Amygdala (tissue), 56 donors: ENCODE results near the gene SORBS2.
A peak's percentile ranks its signal among the peaks of the same experiment; 100 is the strongest.

Experiments used
- DNase-seq, 56 donors: peaks; one replicate each; lab custom pipeline; 2025; lab: John Stamatoyannopoulos, UW

The SORBS2 gene

GRCh38 chr4:185608185-185608584 lies 203.8 kb downstream of the SORBS2 start:
- DNase-seq = no peak

DNA sequence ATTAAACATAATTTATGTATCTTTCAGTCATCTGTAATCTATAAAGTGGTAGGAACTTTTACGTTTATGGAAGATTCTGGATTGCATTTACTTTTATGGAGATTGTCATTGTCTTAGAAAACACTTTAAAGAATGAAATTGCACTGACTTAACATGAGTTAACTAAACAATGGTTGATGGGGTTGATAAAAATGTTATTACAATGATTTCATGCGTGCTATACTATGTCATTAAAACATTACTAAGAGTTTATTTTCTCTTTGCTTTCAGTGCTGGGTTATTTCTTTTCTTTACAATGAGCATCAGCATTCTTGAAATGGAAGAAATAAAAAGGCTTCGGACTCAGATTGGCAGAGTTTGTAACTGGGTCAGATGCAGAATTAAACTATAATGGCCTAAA lies 209.6 kb downstream of the SORBS2 start:
- no peak for DNase-seq

- DNase-seq = no peak
Measured at GRCh38 chr4:185600801-185601434, 211.1 kb downstream of the SORBS2 start.

DNA sequence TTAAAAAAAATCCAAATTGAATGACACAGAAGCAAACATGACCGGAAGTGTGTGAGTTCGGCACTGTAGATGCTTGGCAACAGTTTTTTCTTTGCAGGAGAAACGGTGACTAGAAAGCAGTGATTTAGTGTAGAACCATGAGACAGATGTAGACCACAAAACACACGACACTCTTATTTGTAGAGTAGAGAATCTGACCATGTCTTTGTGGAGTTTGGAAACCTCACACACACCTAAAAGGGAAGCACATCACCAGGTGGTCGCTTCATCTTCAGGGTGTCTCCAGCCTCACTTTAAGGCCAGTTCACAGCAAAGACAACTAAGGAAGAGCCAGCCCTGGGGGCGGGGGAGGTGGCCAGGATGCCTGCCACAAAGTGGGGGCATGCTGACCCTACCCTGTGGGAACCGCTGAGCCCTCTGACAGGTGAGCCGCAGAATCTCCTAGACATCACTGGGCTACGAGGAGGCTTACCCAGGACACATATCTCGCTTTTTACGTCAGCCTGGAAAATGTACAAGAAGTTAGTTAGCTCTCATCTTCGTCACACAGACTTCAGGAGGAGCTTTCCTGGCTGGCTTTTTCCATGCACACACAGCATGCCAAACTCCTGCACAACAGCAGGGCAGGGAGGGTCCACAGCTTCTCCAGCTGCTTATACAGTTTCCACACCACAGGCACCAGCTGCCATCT lies 212.3 kb downstream of the SORBS2 start:
- no peak for DNase-seq

DNA sequence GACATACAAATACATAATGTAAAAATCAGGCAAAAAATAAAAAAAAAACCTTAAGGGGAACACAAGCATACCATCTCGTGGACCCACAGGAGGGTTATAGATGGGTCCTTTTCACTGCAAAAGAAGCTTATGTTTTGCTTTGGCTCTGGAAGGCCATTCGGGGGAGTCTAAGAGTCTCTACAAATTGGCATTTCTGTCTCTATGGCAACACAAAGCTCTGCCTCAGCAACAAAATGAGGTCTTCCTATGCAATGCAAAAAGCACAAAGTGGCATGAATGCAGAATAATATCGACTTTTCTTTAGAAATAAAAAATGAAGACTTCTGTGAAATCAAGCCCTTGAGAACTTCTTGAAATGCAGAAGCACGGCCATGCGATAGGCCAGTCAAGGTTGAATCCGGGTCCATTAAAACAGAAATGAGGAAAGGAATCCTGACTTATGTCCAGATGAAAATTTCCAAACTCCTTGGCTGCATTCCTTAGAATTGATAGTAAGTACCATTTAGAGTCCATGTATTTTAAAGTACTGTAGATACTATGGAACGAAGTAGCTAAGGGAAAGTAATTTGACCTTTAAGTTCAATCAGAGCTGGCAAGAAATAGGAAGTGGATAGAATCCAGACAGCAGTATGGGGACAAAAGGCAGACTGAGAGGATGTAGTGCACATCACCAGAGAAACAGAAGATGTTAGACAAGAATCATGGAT lies 213.0 kb downstream of the SORBS2 start:
- no peak for DNase-seq

DNA sequence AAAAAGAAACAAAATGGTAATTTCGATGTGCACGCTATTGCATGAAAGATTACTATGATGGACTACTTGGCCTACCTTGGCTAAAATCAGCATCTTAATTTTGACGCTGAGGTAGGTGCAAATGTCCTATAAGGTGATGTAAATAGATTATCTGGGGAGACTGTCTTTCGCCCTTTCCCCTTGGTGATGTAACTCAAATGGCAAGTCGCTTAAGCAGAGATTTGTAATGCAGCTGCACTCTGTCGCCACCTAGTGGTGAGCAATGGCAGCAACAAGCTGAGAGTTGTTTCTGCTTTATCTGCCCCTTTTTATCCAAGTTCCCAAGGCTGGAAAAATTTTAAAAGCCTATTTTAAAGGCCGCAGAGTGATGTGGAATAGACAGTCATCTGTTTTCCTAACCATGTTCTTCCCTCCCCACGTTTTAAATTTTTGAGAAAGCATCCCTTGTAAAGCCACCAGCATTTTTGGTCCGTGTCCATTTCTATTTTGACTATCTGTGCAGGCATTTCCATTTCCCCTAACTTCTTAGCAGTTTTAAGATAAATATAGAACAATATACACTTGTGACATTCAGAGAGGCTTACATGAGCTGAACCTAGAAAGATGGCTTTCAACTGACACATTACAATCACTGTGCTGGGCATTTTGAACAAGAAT lies 214.3 kb downstream of the SORBS2 start:
- DNase-seq = peak in 49 of 56 donors; percentile 3 to 85 (median 44)

- DNase-seq = no peak
Measured at GRCh38 chr4:185592845-185593488, 219.0 kb downstream of the SORBS2 start.

DNA sequence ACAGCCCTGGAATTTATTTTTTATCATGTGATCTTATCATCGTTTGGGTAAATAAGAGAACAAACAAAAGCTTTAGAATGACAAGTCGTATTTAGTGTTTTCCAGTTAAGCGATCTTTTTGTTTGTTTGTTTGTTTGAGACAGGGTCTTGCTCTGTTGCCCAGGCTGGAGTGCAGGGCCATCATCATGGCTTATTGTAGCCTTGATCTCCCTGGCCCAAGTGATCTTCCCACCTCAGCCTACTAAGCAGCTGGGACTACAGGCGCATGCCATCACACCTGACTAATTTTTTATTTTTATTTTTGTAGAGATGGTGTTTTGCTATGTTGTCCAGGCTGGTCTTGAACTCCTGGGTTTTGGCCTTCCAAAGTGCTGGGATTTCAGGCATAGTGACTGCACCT lies 219.6 kb downstream of the SORBS2 start:
- DNase-seq = no peak

DNA sequence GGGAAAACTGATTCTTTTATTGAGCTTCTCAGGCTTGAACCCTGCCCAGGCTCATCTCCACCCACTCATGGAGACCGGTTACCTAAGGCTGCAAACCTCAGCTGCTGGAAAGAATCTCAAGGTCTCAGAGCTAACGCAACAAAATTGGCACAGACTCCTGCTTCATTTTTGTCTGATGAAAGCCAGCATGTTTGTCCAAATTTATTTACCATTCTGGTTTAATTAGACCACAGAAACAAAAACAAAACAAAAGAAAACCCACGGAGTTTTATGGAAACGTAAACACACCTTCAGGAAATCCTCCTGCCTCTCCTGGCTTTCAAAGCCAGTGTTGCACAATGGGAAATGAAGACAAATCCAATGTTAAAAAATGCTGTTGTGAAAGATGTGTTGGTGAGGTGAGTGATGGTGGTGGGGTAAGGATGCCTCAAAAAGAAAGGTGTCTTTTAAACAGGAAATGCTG lies 220.3 kb downstream of the SORBS2 start:
- DNase-seq = no peak

DNA sequence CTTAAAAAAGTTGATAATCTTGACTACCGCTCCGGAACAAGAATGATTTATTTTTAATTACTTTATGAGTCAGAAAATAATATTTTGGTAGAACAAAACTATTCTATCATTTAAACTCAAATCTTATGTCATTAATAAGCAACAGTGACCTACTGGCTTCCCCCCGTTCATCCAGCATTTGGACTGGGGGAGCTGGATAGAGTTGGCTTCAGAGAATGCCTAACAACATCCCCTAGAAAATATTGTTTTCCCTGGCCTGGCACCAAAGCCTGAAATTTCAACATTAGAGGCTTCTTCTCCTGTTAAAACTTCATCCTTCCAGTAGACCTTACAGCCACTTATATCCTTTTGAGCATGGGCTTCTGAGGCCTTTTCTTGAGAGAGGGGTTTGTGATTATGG lies 221.0 kb downstream of the SORBS2 start:
- DNase-seq = no peak

DNA sequence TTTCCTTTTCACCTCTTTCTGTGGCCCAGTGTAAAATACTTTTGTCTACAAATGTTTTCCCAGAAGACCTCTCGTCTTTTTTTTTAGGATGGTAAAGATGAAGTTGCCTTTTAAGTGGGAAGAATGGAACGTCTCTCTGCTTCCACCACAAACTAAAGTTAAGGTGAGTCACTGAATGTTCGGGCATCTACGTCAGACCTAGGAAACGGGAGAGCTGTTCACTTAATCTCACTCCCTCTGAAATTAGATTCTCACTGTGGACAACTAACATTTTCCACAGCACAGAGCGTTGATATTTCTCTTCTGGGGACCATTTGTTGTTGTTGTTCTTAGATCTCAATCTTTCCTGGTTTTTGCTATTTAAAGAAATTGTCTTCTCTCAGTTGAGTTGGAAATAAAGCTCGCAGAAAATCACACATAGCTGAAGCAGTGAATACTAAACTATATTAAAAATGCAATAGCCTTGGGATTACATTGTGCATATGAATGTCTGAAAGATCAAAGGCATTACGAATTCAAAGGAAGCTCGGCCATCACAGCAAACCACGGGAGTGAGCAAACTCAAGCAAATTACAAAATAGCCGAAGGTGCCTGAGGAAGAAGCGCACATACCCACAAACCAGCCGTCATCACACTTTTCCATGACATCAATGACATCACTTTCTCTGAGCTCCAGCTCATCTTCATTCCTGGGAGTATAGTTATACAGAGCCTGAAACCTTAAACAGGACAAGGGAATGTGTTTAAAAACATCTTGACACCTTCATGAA lies 222.7 kb downstream of the SORBS2 start:
- no peak for DNase-seq

DNA sequence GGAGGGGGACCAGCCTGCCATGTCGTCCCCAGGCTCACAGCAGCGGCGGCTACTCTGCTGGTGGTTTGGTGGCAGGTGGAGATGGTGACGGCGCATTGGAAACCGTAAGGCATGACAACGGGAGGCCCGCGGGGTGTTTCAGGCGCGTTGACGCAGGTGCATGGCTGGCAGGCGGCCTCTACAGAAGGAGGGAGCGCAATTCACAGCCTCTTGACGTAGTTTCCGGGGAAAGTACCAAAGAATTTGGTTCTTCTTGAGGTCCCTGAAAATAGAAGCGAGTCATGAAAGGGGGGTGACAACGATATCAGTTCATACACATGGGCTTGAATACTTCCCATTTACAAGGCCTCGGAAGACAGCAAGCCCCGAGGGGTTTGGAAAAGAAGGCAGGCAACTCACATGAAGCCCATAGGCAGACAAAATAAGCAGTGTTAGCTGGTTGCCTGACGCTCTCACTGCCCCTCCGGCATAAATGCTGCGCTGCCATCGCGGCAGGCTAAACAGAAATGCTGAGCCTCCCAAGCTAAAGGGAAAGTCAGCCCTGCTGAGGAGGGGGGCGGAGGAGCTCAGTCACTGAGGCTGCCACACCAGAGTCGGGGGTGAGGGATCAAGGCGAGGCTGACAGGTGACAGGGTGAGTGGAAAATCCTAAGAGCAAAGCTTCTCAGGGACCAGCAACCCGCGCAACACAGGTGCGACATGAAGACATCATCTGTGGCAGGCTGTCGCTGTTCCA lies 224.4 kb downstream of the SORBS2 start:
- DNase-seq = no peak

- DNase-seq = no peak
Measured at GRCh38 chr4:185587030-185587426, 225.0 kb downstream of the SORBS2 start.

DNA sequence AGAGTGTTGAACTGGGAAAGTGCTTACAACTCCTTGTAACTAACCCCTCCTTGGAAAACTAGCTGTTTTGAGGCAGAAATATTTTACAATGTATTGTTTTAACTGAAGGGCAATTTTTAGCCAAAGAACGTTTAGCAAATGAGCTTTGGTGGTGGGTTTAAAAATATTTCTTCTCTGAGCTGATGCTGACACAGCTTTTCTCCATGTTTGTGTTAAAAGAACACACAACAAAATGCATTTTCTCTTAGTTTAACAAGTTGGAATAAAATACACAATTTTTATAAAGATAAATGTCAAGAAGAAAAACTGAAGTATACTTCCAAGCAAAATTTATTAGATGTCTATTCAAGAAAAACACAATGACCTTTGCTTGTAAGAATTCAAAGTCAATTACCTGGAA lies 226.8 kb downstream of the SORBS2 start:
- DNase-seq = no peak

DNA sequence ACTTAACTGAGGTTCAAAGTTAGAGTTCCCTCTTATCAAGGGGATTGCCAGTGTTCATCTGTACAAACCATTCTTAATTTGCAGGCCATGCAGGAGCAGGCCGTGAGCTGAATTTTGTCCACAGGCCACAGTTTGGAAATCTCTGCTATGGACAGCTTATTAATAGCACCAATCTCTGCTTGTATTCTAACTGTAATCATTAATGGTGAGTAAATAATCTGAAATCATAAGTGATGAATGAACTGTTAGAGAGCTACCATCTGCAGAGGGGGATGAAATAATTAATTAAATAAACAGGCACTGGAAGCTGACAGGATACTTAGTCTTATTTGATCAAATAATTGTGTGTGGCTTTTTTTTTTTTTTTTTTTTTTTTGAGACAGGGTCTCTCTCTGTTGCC lies 228.2 kb downstream of the SORBS2 start:
- no peak for DNase-seq

DNA sequence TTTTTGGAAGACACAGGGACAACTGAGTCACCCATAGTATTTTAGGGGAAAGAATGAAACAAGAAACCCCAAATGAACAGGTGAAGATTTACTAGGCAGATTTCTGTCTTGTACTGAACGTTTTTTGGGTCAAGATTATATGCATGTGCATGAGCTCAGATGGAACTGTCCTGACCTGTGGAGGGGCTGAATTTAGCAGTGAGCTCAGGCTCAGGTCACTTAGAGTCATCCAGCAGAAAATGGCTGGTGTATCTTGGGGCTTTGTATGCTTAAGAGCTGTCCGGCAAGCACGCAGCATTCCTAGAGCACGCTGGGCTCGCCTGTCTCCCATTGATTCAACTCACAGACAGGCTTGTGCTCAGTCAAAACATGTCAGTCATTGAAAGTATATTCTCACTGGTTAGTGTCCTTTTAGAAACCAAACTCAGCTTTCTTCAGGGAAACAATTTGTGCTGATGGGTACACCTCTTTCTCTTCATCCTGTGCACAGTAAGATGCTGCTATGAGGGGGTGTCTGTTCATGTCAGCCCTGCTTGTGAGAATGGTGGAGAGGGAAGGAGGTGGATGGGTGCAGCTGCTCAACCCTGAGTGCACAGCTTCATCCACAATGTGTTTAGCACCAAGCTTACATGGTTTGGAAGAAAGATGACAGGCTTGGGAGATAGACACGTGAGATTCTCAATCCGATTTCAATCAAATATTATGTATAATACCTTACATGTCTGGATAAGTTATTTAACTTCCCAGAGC lies 229.2 kb downstream of the SORBS2 start:
- no peak for DNase-seq

DNA sequence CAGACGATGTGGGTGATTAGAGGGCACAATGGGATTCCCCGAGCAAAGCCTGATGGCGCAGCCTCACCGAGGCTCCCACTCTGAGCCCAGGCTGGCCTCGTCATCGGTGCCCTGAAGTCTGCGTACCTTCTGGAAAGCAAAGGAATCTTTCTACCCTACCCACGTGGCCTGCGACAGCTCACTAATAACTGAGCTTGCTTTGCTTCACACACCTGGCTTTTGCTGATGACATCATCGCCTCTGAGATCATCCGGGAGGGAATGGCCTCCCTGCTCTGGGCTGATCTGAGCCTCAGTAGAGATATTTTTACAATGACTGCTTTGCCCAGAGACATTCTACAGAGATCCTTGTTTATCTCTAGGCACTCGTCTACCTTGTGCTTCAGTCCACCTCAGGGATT lies 231.3 kb downstream of the SORBS2 start:
- DNase-seq = no peak

GRCh38 chr4:185578284-185578683 lies 233.7 kb downstream of the SORBS2 start:
- DNase-seq = no peak
